A673 (cell line): ENCODE results near the gene RNF182. TPM values are rescaled to one million over a fixed set of nuclear protein-coding genes. Genes with fewer than 3 reads are reported as not detected.

Experiments used
- BruUV-seq: library from RNA; stranded (reverse); fragments of 400-500 nt; replicated peaks from 2 replicates; lab custom pipeline; 2021; lab: Mats Ljungman, UMichigan
- CTCF ChIA-PET: fragments of 300-600 bp; sonication (Branson Sonifier 250); formaldehyde crosslinking; loops from one replicate; lab custom pipeline; 2022; ENCODE audit warnings: antibody characterized with exemption; lab: Charles Lee
- POLR2A ChIA-PET: fragments of 300-600 bp; sonication (Branson Sonifier 250); formaldehyde crosslinking; loops from one replicate; lab custom pipeline; 2022; ENCODE audit warnings: antibody characterized with exemption; ENCODE audit not compliant: low non-redundant PET; lab: Charles Lee
- DNase-seq: peaks from one replicate; pipeline ENCODE4 v3.0.0-alpha.2; 2015; ENCODE audit warnings: low spot score
- H3K27ac ChIP-seq: fragments of 200-600 bp; sonication (generic); 2 replicates; pipeline ENCODE4 v1.5.1; 2016; ENCODE audit warnings: mixed run types, low read depth, mild to moderate bottlenecking, mixed read lengths, antibody characterized with exemption, low read length; ENCODE audit not compliant: poor library complexity, severe bottlenecking
- H3K27me3 ChIP-seq: fragments of 200-600 bp; sonication (generic); replicated peaks from 2 replicates; pipeline ENCODE4 v1.6.1; 2017; ENCODE audit warnings: mixed run types, low read depth, mild to moderate bottlenecking, mixed read lengths, antibody characterized with exemption, low read length; ENCODE audit not compliant: insufficient read depth, poor library complexity
- H3K36me3 ChIP-seq: fragments of 200-600 bp; sonication (generic); 2 replicates; pipeline ENCODE4 v1.6.1; 2016; ENCODE audit warnings: mixed run types, mild to moderate bottlenecking, mixed read lengths, antibody characterized with exemption, low read length; ENCODE audit not compliant: insufficient read depth, poor library complexity, severe bottlenecking
- H3K4me1 ChIP-seq: fragments of 200-600 bp; sonication (generic); 2 replicates; pipeline ENCODE4 v1.6.1; 2017; ENCODE audit warnings: mixed run types, mild to moderate bottlenecking, mixed read lengths, antibody characterized with exemption, low read length; ENCODE audit not compliant: insufficient read depth, poor library complexity, severe bottlenecking
- H3K4me3 ChIP-seq: fragments of 200-600 bp; sonication (generic); 2 replicates; pipeline ENCODE4 v1.5.1; 2016; ENCODE audit warnings: low read depth, mixed run types, mild to moderate bottlenecking, mixed read lengths, low read length; ENCODE audit not compliant: poor library complexity, severe bottlenecking
- H3K9me3 ChIP-seq: fragments of 200-600 bp; sonication (generic); 2 replicates; pipeline ENCODE4 v1.6.1; 2016; ENCODE audit warnings: mixed run types, low read depth, mild to moderate bottlenecking, mixed read lengths, antibody characterized with exemption, low read length; ENCODE audit not compliant: poor library complexity, severe bottlenecking
- EZH2 ChIP-seq: fragments of 200-600 bp; sonication (generic); IDR thresholded peaks from 2 replicates; pipeline ENCODE4 v1.6.1; 2017; ENCODE audit warnings: borderline replicate concordance, low read depth, mild to moderate bottlenecking, mixed read lengths, antibody characterized with exemption, low read length; ENCODE audit not compliant: poor library complexity, severe bottlenecking
- intact Hi-C: fragments of 100-400 bp; cut with micrococcal nuclease; formaldehyde crosslinking; loops from one replicate; pipeline ENCODE4 v1.10.0; 2022; ENCODE audit not compliant: unreplicated experiment
- total RNA-seq: library from RNA; stranded (reverse); gene quantifications from 2 replicates; pipeline ENCODE4 v1.2.3, GENCODE V29; 2021
- TF ChIP-seq, protein P1 (sequence below): fragments of 300-800, 200-600 bp; sonication (generic); conservative IDR thresholded peaks from 2 replicates; pipeline ENCODE4 v1.5.1; 2017; ENCODE audit warnings: low read depth, mild to moderate bottlenecking, antibody characterized with exemption, low read length, moderate library complexity, mixed read lengths

Gene RNF182
- total RNA-seq, 1 experiment from 2014 or later, result 20.8 TPM

DNA sequence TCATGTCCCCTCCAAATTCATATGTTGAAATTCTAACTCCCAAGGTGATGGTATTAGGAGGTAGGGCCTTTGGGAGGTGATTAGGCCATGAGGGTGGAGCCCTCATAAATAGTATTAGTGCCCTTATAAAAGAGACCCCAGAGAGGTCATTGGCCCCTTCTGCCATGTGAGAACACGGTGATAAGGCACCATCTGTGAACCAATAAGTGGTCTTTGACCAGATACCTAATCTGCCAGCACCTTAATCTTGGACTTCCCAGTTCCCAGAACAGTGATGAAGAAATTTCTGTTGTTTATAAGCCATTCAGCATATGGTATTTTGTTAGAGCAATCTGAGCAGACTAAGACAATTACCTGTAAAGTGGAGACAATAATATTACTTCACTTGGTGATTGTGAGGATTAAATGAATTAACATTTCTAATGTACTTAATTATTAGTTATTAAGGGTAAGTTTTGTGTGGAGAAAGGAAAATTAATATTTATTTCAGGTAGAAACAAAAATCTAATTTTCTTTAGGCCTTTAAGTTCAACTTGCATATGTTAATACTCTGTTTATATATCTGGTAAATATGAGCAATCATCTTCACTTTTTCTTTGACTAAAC is 7.1 kb downstream of the RNF182 start:
- no peak for DNase-seq
- CTCF ChIA-PET, result no interaction called here
- TF ChIP-seq, protein P1, sequence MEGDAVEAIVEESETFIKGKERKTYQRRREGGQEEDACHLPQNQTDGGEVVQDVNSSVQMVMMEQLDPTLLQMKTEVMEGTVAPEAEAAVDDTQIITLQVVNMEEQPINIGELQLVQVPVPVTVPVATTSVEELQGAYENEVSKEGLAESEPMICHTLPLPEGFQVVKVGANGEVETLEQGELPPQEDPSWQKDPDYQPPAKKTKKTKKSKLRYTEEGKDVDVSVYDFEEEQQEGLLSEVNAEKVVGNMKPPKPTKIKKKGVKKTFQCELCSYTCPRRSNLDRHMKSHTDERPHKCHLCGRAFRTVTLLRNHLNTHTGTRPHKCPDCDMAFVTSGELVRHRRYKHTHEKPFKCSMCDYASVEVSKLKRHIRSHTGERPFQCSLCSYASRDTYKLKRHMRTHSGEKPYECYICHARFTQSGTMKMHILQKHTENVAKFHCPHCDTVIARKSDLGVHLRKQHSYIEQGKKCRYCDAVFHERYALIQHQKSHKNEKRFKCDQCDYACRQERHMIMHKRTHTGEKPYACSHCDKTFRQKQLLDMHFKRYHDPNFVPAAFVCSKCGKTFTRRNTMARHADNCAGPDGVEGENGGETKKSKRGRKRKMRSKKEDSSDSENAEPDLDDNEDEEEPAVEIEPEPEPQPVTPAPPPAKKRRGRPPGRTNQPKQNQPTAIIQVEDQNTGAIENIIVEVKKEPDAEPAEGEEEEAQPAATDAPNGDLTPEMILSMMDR, result no peak
- TF ChIP-seq EZH2, result no peak
- intact Hi-C loops, result no loop called here
- POLR2A ChIA-PET, result no interaction called here
- Histone ChIP-seq H3K27ac (no peak overlapping the region), H3K9me3 (peaks cover 2% of the 10 kb centered on the region), H3K36me3 (no peaks in the 10 kb centered on the region), H3K4me3 (no peak overlapping the region), H3K27me3 (no peaks in the 10 kb centered on the region), H3K4me1 (peaks cover 26% of the 10 kb centered on the region)
- no TSS peak for BruUV-seq

- Histone ChIP-seq H3K9me3 (peaks cover 2% of the 10 kb centered on the region), H3K36me3 (no peaks in the 10 kb centered on the region), H3K4me1 (peaks cover 18% of the 10 kb centered on the region), H3K27ac (no peak overlapping the region), H3K27me3 (no peaks in the 10 kb centered on the region), H3K4me3 (no peak overlapping the region)
- intact Hi-C loops, result no loop called here
- POLR2A ChIA-PET, result no interaction called here
- CTCF ChIA-PET, result no interaction called here
- TF ChIP-seq EZH2, result no peak
- TF ChIP-seq, protein P1, result no peak
- no peak for DNase-seq
- BruUV-seq, result no TSS peak
Observed at GRCh38 chr6:13932785-13933184, 8.0 kb downstream of the RNF182 start.

- H3K27me3 ChIP-seq, result no peaks in the 10 kb centered on the region
- H3K4me1 ChIP-seq, result peaks cover 8% of the 10 kb centered on the region
- DNase-seq, result no peak
- POLR2A ChIA-PET, result no interaction called here
- H3K9me3 ChIP-seq, result peaks cover 7% of the 10 kb centered on the region
- CTCF ChIA-PET, result no interaction called here
- intact Hi-C loops, result no loop called here
- peak overlapping the region; percentile 5 for H3K27ac ChIP-seq
- no TSS peak for BruUV-seq
- no peak overlapping the region for H3K4me3 ChIP-seq
- TF ChIP-seq EZH2, result no peak
- TF ChIP-seq, protein P1, result no peak
- H3K36me3 ChIP-seq, result no peaks in the 10 kb centered on the region
Observed at GRCh38 chr6:13934721-13935120, 10.0 kb downstream of the RNF182 start.
